ENCODE results near the gene GARS1.

GARS1 gene

DNA sequence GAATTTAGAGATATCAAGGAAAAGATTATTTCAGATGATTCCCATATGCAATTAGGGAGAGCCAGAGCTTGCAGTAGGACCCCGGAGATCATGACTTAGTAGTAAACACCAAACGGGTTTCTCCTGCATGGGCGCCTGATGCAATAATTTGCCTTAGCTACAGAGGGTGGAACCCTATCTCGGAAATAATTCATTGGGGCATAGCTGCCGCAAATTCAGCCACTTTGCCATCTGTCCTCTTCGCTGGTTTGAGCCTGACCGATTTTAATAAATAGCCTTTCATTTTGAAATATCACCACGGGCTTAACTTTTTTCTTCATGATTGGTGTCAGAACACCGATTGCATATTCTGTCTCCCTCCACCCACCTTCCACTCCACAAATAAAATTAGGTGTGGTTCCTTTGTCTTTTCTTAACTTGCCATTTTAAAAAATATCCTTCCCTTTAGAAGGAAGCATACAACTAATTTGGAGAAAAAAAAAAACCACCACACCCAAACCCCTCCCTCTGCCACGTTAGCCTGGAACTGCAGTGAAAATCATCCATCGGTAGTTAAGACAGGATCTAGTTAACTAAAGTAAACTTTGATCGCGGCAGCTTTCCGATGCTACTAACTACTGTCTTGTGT is 1.4 kb downstream of the GARS1 start:
- peak overlapping the region; percentile 81 for H3K4me2 ChIP-seq (ENCODE audit: low read length)
- H3K4me1 ChIP-seq: no peaks in the 10 kb centered on the region
- no peaks in the 10 kb centered on the region for H3K36me3 ChIP-seq (ENCODE audit: control insufficient read depth, insufficient read depth, low read length)
- peak overlapping the region; percentile 83 for H3K4me3 ChIP-seq (ENCODE audit: low read depth, low read length)
- H3K27ac ChIP-seq: no peak overlapping the region
- no peak overlapping the region for H3K9ac ChIP-seq
- H2AFZ ChIP-seq: no peak overlapping the region
- H3K79me2 ChIP-seq: peaks cover 22% of the 10 kb centered on the region
- H3K9me3 ChIP-seq (ENCODE audit: control insufficient read depth, low read length): no peaks in the 10 kb centered on the region
- TF ChIP-seq, protein P1, sequence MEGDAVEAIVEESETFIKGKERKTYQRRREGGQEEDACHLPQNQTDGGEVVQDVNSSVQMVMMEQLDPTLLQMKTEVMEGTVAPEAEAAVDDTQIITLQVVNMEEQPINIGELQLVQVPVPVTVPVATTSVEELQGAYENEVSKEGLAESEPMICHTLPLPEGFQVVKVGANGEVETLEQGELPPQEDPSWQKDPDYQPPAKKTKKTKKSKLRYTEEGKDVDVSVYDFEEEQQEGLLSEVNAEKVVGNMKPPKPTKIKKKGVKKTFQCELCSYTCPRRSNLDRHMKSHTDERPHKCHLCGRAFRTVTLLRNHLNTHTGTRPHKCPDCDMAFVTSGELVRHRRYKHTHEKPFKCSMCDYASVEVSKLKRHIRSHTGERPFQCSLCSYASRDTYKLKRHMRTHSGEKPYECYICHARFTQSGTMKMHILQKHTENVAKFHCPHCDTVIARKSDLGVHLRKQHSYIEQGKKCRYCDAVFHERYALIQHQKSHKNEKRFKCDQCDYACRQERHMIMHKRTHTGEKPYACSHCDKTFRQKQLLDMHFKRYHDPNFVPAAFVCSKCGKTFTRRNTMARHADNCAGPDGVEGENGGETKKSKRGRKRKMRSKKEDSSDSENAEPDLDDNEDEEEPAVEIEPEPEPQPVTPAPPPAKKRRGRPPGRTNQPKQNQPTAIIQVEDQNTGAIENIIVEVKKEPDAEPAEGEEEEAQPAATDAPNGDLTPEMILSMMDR (IDR thresholded peaks at IDR 0.05): no peak
- no peaks in the 10 kb centered on the region for H3K27me3 ChIP-seq (ENCODE audit: control insufficient read depth, insufficient read depth, low read length)

DNA sequence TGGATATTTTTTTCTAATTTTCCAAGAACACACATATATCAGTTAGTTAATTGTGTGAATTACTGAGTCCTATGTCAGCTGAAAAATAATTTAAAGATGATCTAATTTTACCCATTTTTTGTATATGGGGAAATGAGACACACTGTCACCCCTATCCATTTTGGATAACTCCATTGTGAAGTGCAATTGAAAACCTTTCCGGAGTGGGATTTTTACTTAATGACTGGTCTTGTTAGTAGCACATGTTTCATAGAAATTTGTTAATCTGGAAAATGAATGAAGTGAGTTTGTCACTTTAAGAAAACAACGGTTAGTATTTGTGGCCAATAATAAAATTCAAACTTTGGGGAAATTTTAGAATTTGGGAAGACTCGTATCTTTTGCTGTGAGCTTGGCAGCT is 2.0 kb downstream of the GARS1 start:
- no peaks in the 10 kb centered on the region for H3K9me3 ChIP-seq (ENCODE audit: control insufficient read depth, low read length)
- no peaks in the 10 kb centered on the region for H3K27me3 ChIP-seq (ENCODE audit: control insufficient read depth, insufficient read depth, low read length)
- no peak overlapping the region for H3K4me2 ChIP-seq (ENCODE audit: low read length)
- H3K36me3 ChIP-seq (ENCODE audit: control insufficient read depth, insufficient read depth, low read length): no peaks in the 10 kb centered on the region
- TF ChIP-seq, protein P1 (IDR thresholded peaks at IDR 0.05): no peak
- no peak overlapping the region for H3K27ac ChIP-seq
- H3K9ac ChIP-seq: no peak overlapping the region
- H3K4me1 ChIP-seq: no peaks in the 10 kb centered on the region
- H3K4me3 ChIP-seq (ENCODE audit: low read depth, low read length): no peak overlapping the region
- no peak overlapping the region for H2AFZ ChIP-seq
- H3K79me2 ChIP-seq: peaks cover 20% of the 10 kb centered on the region

- no peak overlapping the region for H3K4me2 ChIP-seq (ENCODE audit: low read length)
- no peak overlapping the region for H3K4me3 ChIP-seq (ENCODE audit: low read depth, low read length)
- H3K9me3 ChIP-seq (ENCODE audit: control insufficient read depth, low read length): no peaks in the 10 kb centered on the region
- H3K79me2 ChIP-seq: peaks cover 13% of the 10 kb centered on the region
- no peak overlapping the region for H3K27ac ChIP-seq
- H2AFZ ChIP-seq: no peak overlapping the region
- H3K36me3 ChIP-seq (ENCODE audit: control insufficient read depth, insufficient read depth, low read length): no peaks in the 10 kb centered on the region
- H3K9ac ChIP-seq: no peak overlapping the region
- no peaks in the 10 kb centered on the region for H3K4me1 ChIP-seq
- TF ChIP-seq, protein P1 (IDR thresholded peaks at IDR 0.05): no peak
- H3K27me3 ChIP-seq (ENCODE audit: control insufficient read depth, insufficient read depth, low read length): no peaks in the 10 kb centered on the region
These were observed 3.6 kb downstream of the GARS1 start for GRCh38 chr7:30598121-30598876.

DNA sequence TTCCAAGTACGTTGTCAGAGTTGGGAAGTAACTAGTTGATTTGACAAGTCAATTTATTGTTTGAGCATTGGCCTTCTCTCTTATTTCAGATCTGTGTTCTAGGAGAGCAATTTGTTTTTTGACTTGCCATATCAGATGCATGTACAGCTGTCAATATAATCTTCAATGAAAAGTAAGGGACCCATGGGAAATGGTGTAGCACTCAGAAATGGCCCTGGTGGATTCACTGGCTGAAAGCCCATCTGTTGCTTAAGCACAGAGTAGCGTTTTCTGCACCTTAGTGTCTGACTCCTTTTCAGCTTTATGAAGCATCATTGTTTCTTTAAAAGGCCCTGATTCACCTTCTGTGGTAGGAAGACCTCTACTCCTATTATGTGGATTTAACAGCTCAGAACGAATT is 10.2 kb downstream of the GARS1 start:
- TF ChIP-seq, protein P1 (IDR thresholded peaks at IDR 0.05): no peak
- H3K27ac ChIP-seq: no peak overlapping the region
- H3K79me2 ChIP-seq: peaks cover 2% of the 10 kb centered on the region
- no peak overlapping the region for H2AFZ ChIP-seq
- no peaks in the 10 kb centered on the region for H3K9me3 ChIP-seq (ENCODE audit: control insufficient read depth, low read length)
- no peaks in the 10 kb centered on the region for H3K36me3 ChIP-seq (ENCODE audit: control insufficient read depth, insufficient read depth, low read length)
- H3K4me1 ChIP-seq: no peaks in the 10 kb centered on the region
- no peaks in the 10 kb centered on the region for H3K27me3 ChIP-seq (ENCODE audit: control insufficient read depth, insufficient read depth, low read length)
- no peak overlapping the region for H3K4me3 ChIP-seq (ENCODE audit: low read depth, low read length)
- no peak overlapping the region for H3K9ac ChIP-seq
- H3K4me2 ChIP-seq (ENCODE audit: low read length): no peak overlapping the region
